HG03060 (cell line): ENCODE results near the gene MAP2K6.
A peak's percentile ranks its signal among the peaks of the same experiment; 100 is the strongest.

Source experiments
- ATAC-seq: cut with Tn5 transposase; IDR thresholded peaks from one replicate; pipeline ENCODE4 v1.9.1; 2021; ENCODE audit warnings: low read depth, moderate number of reproducible peaks; ENCODE audit not compliant: unreplicated experiment

Gene MAP2K6

DNA sequence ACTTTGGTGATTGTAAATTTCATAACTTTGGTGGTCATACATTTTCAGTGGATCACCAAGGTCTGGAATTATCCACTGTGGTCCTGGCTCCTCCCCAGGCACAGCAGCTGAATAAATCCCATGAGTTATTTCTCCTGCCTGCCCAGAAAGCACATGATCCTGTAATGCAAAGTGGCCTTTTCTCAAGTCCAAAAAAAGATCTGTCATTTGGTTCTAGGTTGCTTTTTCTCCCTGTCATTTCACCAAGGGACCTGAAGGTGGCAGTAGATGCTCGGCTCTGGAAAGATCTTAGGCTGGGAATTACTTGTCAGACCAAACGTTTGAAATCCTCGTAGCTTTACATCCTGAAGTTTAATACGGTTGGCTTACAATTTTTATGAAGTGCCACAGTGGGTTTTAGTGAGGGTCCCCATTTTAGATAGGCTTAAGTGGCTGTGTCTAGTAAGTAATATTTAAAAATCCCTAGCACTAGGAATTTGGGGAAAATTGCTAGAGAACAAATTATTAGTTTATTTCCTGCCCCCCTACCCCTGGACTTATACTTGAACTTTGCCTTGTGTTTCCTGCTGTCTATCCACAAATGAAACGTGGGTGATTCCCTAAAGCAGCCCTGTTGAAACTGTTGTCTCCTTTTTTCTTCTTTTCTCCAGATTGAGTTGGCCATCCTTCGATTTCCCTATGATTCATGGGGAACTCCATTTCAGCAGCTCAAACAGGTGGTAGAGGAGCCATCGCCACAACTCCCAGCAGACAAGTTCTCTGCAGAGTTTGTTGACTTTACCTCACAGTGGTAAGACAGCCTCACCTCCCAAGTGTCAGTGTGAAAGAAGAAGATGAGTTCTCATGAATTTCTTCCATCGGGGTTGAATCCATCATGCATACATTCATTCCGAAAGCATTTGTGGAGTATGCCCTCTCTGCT lies 111.7 kb downstream of the MAP2K6 start:
- no peak for ATAC-seq

GRCh38 chr17:69528035-69528434 lies 113.5 kb downstream of the MAP2K6 start:
- ATAC-seq: no peak

- no peak for ATAC-seq
Measured at GRCh38 chr17:69533481-69534234, 119.2 kb downstream of the MAP2K6 start.

GRCh38 chr17:69534235-69534621 lies 119.7 kb downstream of the MAP2K6 start:
- no peak for ATAC-seq

DNA sequence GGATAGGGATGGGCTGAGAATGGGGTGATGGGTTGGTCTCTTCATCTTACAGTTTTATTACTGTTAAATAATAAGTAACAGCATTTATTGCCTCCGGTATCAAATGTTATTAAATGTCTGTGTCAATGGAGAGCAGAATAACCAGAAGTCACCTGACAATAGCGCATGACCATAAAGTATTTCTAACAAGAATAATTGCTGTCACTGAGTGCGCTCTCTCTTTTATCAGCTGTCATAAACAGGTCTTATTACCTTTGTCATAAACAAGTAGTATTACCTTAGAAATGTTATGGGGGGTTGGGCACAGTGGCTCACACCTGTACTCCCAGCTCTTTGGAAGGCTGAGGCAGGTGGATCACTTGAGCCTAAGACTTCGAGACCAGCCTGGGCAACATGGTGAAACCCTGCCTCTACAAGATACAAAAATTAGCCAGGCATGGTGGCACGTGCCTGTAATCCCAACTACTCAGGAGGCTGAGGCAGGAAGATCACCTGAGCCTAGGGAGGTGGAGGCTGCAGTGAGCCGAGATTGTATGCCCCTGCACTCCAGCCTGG lies 120.6 kb downstream of the MAP2K6 start:
- ATAC-seq: no peak

- no peak for ATAC-seq
Measured at GRCh38 chr17:69538795-69539194, 124.3 kb downstream of the MAP2K6 start.

- no peak for ATAC-seq
Measured at GRCh38 chr17:69539274-69539673, 124.8 kb downstream of the MAP2K6 start.

DNA sequence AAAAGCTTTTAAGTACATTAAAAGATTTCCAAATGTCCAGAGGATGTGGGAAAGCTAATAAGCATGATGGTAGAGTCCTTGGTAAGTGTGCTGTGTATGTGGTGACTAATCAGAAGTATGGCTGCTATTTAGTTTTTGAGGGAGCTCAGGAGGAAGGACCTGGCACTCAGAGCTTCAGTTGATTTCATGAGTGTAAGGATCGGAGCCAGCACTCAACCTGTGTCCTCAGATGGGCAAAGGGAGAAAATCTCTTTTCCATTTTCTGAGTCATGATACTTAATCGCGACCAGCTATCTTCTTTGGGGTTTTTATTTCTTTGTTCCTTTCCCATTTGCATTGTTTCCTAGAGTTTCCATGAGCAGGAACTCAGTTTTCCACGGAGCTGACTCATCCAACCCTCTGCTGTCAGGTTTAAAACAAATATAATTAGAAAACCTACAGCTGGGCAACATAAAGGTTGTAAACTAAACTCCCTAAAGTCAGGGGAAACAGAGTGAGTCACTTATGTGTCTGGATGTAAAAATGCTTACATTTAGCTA lies 125.4 kb downstream of the MAP2K6 start:
- ATAC-seq: no peak

GRCh38 chr17:69540356-69540755 lies 125.9 kb downstream of the MAP2K6 start:
- ATAC-seq: no peak

- ATAC-seq: no peak
Measured at GRCh38 chr17:69547230-69547629, 132.7 kb downstream of the MAP2K6 start.

- ATAC-seq: peak; percentile 52
Measured at GRCh38 chr17:69547947-69548346, 133.4 kb downstream of the MAP2K6 start.

- ATAC-seq: no peak
Measured at GRCh38 chr17:69551212-69552010, 136.9 kb downstream of the MAP2K6 start.

- no peak for ATAC-seq
Measured at GRCh38 chr17:69552986-69553667, 138.6 kb downstream of the MAP2K6 start.

GRCh38 chr17:69555056-69555455 lies 140.6 kb downstream of the MAP2K6 start:
- ATAC-seq: no peak

- no peak for ATAC-seq
Measured at GRCh38 chr17:69557339-69557738, 142.8 kb downstream of the MAP2K6 start.

DNA sequence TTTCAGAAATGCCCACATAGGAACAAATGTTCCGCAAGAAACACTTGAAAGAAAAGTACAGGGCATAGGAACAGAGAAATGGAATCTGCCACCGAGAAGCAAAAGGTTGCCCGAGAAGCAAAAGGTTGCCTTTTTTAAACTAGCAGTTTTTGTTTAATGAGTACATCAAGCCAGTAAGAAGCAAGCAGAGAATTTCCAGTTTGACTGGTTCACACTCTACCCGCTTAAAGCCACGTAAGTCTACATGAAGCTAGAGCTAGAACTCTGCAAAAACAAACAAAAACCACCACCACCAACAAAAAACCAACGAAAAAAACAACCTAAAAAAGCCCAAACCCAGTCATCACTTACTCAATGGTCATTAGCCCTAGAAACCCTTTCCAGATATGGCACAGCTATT lies 144.3 kb downstream of the MAP2K6 start:
- ATAC-seq: no peak

GRCh38 chr17:69560987-69561441 lies 146.5 kb downstream of the MAP2K6 start:
- ATAC-seq: no peak

- no peak for ATAC-seq
Measured at GRCh38 chr17:69561462-69561861, 147.0 kb downstream of the MAP2K6 start.

DNA sequence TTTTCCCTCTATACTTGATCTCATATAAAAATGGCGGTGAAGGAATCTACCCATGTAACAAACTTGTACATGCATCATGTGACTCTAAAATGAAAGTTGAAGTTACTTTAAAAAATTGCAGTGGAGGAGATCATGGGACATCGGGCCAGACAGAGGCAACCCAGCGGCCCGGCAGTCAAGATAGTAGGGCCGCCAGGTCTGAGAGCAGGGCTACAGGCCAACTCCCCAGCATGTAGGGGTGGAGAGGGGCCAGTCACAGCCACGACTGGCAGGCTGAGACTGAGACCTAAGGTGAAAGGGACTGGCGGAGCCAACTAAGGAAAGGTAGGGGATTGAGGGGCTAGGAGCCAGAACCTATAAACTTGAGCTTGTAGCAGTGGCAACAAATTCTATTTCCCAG lies 150.9 kb downstream of the MAP2K6 start:
- ATAC-seq: no peak

- ATAC-seq: no peak
Measured at GRCh38 chr17:69567130-69567529, 152.6 kb downstream of the MAP2K6 start.
